Measurements from ENCODE around the gene ANKHD1. TPM values are rescaled to one million over a fixed set of nuclear protein-coding genes. Genes with fewer than 3 reads are reported as not detected.

Gene ANKHD1
- total and polyA plus RNA-seq, 9 of the 15 experiments (the other 6 are each of a cell fraction or from before 2014, with no cell fraction given) = 38.9 to 138 (median 78.7) TPM

DNA sequence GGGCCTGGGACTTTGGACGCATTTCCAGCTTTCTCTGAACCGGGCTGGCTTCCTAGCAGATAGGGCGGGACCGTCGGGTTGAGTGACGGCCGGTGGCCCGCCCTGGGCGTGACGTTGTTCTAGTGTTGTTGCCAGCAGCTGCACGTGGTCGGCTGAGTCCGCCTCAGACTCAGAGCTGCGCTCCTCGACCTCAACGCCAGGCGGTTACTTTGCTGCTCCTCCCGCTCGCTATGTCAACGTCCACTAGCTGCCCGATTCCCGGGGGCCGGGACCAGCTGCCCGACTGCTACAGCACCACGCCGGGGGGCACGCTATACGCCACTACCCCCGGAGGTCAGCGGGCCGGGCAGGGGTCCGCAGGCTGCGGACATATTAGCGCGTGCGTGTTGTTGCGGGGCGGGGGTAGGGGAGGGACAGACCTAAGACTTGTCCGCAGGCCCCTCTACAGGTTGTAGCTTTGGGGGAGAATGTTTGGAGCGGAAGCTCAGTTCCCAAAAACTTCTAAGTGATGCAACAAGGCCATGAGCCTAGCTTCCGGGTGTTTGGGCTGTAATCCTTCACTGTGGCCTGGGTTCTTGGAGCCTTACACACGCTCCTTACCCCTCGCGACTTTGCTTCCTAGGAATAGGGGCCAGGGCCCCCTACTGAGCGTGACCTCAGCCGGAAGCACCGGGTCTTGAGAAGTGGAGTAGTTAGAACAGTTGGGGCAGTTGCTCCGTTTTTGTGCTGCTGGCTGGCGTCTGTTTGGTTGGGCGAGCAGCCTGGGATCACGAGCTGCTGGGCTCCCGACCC is 146.1 kb downstream of the ANKHD1 start, which contains the start of gene EIF4EBP3 (continued):
- TF ChIP-seq LCOR (CRISPR knock-in tag; IDR thresholded peaks at IDR 0.05) (peak; percentile 74), JUN (IDR thresholded peaks at IDR 0.05; ENCODE audit: borderline replicate concordance, low read depth, low read length) (peak; percentile 79; the same call in 1 of the 2 replicates), JUN (CRISPR knock-in tag; IDR thresholded peaks at IDR 0.05; ENCODE audit: borderline replicate concordance) (no peak), ELF4 (CRISPR knock-in tag; IDR thresholded peaks at IDR 0.05) (0 out of 2 replicates have a peak, but pooled peaks have one; percentile 32), ID3 (CRISPR knock-in tag; IDR thresholded peaks at IDR 0.05) (no peak), ID3 (tag; IDR thresholded peaks at IDR 0.05) (0 out of 2 replicates have a peak, but pooled peaks have one; percentile 51), KAT2B (IDR thresholded peaks at IDR 0.05; ENCODE audit: low read depth, low read length) (no peak), RAD51 (IDR thresholded peaks at IDR 0.05; ENCODE audit: borderline replicate concordance, low read depth) (peak; percentile 82), RBM22 (IDR thresholded peaks at IDR 0.05; ENCODE audit: low read depth, low read length, poor library complexity, severe bottlenecking) (peak; percentile 94), ZNF12 (CRISPR knock-in tag; IDR thresholded peaks at IDR 0.05) (0 out of 2 replicates have a peak, but pooled peaks have one; percentile 46), PCBP1 (IDR thresholded peaks at IDR 0.05; ENCODE audit: low read depth, low read length, poor library complexity, severe bottlenecking) (peak; percentile 91), FOXK1 (CRISPR knock-in tag; IDR thresholded peaks at IDR 0.05; ENCODE audit: borderline replicate concordance) (0 out of 2 replicates have a peak, but pooled peaks have one; percentile 58), BHLHE40 (IDR thresholded peaks at IDR 0.05; ENCODE audit: low read length) (peak; percentile 85), RFX5 (IDR thresholded peaks at IDR 0.05; ENCODE audit: low read depth, low read length) (no peak), POLR2A (conservative IDR thresholded peaks at IDR 0.05) (peak; percentile 44), CREM (IDR thresholded peaks at IDR 0.05; ENCODE audit: low read depth) (peak; percentile 93), THRB (CRISPR knock-in tag; conservative IDR thresholded peaks at IDR 0.05) (peak; percentile 69; the same call in 1 of the 2 replicates)
- TF ChIP-seq, protein P1, sequence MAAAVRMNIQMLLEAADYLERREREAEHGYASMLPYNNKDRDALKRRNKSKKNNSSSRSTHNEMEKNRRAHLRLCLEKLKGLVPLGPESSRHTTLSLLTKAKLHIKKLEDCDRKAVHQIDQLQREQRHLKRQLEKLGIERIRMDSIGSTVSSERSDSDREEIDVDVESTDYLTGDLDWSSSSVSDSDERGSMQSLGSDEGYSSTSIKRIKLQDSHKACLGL (CRISPR knock-in tag; IDR thresholded peaks at IDR 0.05; ENCODE audit: borderline replicate concordance, poor library complexity, severe bottlenecking) = no peak
- TF ChIP-seq, protein P2, sequence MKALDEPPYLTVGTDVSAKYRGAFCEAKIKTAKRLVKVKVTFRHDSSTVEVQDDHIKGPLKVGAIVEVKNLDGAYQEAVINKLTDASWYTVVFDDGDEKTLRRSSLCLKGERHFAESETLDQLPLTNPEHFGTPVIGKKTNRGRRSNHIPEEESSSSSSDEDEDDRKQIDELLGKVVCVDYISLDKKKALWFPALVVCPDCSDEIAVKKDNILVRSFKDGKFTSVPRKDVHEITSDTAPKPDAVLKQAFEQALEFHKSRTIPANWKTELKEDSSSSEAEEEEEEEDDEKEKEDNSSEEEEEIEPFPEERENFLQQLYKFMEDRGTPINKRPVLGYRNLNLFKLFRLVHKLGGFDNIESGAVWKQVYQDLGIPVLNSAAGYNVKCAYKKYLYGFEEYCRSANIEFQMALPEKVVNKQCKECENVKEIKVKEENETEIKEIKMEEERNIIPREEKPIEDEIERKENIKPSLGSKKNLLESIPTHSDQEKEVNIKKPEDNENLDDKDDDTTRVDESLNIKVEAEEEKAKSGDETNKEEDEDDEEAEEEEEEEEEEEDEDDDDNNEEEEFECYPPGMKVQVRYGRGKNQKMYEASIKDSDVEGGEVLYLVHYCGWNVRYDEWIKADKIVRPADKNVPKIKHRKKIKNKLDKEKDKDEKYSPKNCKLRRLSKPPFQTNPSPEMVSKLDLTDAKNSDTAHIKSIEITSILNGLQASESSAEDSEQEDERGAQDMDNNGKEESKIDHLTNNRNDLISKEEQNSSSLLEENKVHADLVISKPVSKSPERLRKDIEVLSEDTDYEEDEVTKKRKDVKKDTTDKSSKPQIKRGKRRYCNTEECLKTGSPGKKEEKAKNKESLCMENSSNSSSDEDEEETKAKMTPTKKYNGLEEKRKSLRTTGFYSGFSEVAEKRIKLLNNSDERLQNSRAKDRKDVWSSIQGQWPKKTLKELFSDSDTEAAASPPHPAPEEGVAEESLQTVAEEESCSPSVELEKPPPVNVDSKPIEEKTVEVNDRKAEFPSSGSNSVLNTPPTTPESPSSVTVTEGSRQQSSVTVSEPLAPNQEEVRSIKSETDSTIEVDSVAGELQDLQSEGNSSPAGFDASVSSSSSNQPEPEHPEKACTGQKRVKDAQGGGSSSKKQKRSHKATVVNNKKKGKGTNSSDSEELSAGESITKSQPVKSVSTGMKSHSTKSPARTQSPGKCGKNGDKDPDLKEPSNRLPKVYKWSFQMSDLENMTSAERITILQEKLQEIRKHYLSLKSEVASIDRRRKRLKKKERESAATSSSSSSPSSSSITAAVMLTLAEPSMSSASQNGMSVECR (CRISPR knock-in tag; IDR thresholded peaks at IDR 0.05) = peak; percentile 76
- TF ChIP-seq, protein P3, sequence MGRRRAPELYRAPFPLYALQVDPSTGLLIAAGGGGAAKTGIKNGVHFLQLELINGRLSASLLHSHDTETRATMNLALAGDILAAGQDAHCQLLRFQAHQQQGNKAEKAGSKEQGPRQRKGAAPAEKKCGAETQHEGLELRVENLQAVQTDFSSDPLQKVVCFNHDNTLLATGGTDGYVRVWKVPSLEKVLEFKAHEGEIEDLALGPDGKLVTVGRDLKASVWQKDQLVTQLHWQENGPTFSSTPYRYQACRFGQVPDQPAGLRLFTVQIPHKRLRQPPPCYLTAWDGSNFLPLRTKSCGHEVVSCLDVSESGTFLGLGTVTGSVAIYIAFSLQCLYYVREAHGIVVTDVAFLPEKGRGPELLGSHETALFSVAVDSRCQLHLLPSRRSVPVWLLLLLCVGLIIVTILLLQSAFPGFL (CRISPR knock-in tag; IDR thresholded peaks at IDR 0.05) = 0 out of 2 replicates have a peak, but pooled peaks have one; percentile 29
